Hematopoietic multipotent progenitor cell treated with erythropoietin and hydrocortisone succinate and interleukin-3 and kit ligand, for 4 days (in vitro differentiated cells): ENCODE data around the gene OR7C1.

ENCODE experiments used
- DNase-seq: peaks from one replicate; pipeline ENCODE4 v3.0.0-alpha.2; 2015

Gene OR7C1

DNA sequence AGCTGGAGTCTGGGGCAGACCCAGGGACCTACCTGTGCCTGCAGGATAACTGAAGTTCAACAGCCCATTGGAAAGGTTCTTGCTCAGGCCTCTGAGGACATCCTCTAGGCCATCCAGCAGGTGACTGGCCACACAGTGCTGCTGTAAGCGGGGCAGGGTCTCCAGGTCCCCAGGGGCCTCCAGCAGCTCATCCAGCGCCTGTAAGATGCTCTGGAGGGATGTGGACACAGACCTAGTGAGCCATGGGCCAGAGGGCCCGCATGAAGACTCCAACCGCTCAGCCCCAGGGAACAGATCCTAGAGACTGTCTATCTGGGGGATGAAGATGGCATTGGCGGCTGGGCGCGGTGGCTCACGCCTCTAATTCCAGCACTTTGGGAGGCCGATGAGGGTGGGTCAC, 70.6 kb downstream of the OR7C1 start:
- DNase-seq = no peak

DNA sequence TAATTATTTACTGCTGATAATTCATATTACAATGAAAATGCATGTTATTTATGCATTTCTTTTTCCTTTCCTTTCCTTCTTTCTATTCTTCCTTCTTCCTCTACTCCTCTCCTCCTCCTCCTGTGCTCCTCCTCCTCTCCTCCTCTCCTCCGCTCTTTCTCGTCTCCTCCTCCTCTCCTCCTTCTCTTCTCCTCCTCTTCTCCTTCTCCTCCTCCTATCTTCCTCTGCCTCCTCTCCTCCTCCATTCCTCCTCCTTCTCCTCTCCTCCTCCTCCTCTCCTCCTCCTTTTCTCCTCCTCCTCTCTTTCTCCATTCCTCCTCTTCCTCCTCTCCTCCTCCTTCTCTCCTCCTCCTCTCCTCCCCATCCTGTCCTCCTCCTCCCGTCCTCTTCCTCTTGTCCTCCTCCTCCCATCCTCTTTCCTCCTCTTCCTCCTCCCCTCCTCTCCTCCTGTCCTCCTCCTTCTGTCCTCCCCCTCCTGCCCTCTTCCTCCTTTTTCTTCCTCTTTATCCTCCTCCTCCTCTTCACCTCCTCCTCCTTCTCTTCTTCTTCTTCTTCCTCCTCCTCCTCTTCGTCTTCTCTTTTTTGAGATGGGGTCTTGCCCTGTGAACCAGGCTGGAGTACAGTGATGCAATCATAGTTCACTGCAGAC, 71.4 kb downstream of the OR7C1 start:
- no peak for DNase-seq

DNA sequence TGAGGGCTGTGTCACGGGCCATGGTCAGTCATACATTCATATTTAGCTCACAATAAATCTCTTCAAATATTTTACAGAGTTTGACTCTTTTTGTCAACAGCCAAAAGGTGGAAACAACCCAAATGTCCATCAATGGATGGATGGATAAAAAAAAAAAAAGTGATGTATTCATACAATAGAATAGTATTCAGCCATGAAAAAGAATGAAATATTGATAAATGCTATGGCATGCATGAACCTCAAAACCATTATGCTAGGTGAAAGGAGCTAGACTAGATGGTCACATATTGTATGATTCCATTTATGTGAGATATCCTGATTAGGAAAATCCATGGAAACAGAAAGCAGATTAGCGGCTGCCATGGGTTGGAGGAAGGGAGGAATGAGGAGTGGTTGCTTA, 72.9 kb downstream of the OR7C1 start:
- no peak for DNase-seq

DNA sequence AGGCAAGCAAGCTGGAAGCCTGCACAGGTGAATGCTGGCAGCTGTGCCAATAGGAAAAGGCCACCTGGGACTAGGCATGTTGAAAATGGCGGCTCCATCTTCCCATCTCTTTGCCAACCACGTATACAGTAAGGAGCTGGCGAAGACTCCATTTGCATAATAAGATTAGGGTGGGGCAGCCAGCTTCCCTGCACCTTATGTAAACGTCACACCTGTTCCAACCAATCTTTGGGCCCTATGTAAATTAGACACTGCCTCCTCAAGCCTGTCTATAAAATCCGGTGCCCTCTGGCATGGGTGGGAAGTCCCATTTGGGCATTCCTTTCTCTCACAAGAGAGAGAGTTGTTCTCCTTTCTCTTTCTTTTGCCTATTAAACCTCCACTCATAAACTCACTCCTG, 73.4 kb downstream of the OR7C1 start:
- DNase-seq = no peak

DNA sequence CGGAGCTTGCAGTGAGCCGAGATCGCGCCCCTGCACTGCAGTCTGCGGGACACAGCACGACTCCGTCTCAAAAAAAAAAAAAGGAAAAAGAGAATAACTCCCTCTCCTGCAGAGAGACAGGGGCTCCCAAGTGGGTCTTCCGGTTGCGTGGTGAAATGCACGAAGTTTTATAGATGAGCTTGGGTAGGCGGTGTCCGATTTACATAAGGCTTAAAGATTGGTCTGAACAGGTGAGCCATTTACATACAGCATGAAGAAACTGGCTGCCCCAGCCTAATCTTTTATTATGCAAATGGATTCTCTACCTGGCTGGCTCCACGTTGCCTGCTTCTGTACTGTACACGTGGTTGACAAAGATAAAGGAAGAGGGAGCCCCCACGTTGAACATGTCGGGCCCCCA, 76.2 kb downstream of the OR7C1 start:
- no peak for DNase-seq

DNA sequence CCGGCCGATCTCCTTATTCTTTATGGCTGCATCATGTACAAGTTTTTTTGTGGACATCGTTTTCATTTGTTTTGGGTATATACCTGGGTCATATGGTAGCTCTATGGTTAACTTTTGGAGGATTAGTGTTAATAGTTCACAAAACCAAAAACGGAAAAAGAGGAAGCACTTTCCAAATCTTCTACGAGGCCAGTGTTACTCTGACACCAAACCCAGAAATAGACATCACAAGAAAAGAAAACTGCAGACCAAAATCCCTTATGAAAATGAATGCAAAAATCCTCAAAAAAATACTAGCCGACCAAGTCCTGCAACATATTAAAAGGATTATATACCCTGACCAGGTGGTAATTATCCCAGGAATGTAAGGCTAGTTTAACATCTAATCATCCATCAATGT, 86.4 kb downstream of the OR7C1 start:
- DNase-seq = peak; percentile 32
